ENCODE data around the gene TEX48. TPM values are rescaled to one million over a fixed set of nuclear protein-coding genes. Genes with fewer than 3 reads are reported as not detected.

The TEX48 gene
- polyA plus RNA-seq, result not detected
- long read RNA-seq, donor 1, result 0 reads
- long read RNA-seq, donor 2, result 0 reads
- long read RNA-seq, donor 3, result 0 reads
- long read RNA-seq, donor 4, result 0 reads
- long read RNA-seq, donor 5, result 0 reads
- long read RNA-seq, donor 6, result 0 reads
- long read RNA-seq, donor 7, result 0 reads
- long read RNA-seq, donor 8, result 0 reads
- long read RNA-seq, donor 9, result 0 reads
- long read RNA-seq, donor 10, result 0 reads
- long read RNA-seq, donor 11, result 0 reads

- H3K4me1 ChIP-seq (ENCODE audit: control insufficient read depth, insufficient read depth, low read length), result no peaks in the 10 kb centered on the region
- no CpG with 5 or more reads among the region's 8 CpGs for WGBS (ENCODE audit: insufficient coverage, low lambda C conversion rate)
These were observed at the start of gene TEX48 for GRCh38 chr9:114681594-114682332. Gene TEX48 (minus strand): TSS chr9:114682192. CDS start chr9:114671723, 10,469 bp downstream.

GRCh38 chr9:114731701-114732100 is 49.7 kb upstream of the TEX48 start:
- peaks cover 18% of the 10 kb centered on the region for H3K4me1 ChIP-seq (ENCODE audit: control insufficient read depth, insufficient read depth, low read length)

More at GRCh38 chr9:114681594-114682332, at the start of gene TEX48:
- no peaks in the 10 kb centered on the region for H3K36me3 ChIP-seq (ENCODE audit: control insufficient read depth, insufficient read depth, low read length)
- no peak within 1 kb of the TSS for H3K4me3 ChIP-seq (ENCODE audit: low read length)
- no peaks in the 10 kb centered on the region for H3K27me3 ChIP-seq (ENCODE audit: control insufficient read depth, insufficient read depth, low read length)
- H3K27ac ChIP-seq (ENCODE audit: low read length), result no peak within 1 kb of the TSS
- DNase-seq, result peak; percentile 54 to 67
- no peaks in the 10 kb centered on the region for H3K9me3 ChIP-seq (ENCODE audit: control insufficient read depth, low read depth, low read length)

GRCh38 chr9:114729706-114730105 is 47.7 kb upstream of the TEX48 start:
- WGBS (ENCODE audit: insufficient coverage, low lambda C conversion rate), result 74% methylated on average over 3 of the region's 5 CpGs
- no peaks in the 10 kb centered on the region for H3K36me3 ChIP-seq (ENCODE audit: control insufficient read depth, insufficient read depth, low read length)
- no peak overlapping the region for H3K27ac ChIP-seq (ENCODE audit: low read length)
- H3K27me3 ChIP-seq (ENCODE audit: control insufficient read depth, insufficient read depth, low read length), result no peaks in the 10 kb centered on the region
- H3K4me3 ChIP-seq (ENCODE audit: low read length), result no peak overlapping the region
- no peaks in the 10 kb centered on the region for H3K9me3 ChIP-seq (ENCODE audit: control insufficient read depth, low read depth, low read length)
- peaks cover 18% of the 10 kb centered on the region for H3K4me1 ChIP-seq (ENCODE audit: control insufficient read depth, insufficient read depth, low read length)
- DNase-seq, result no peak

More at GRCh38 chr9:114731701-114732100, 49.7 kb upstream of the TEX48 start:
- no peak overlapping the region for H3K4me3 ChIP-seq (ENCODE audit: low read length)
- H3K36me3 ChIP-seq (ENCODE audit: control insufficient read depth, insufficient read depth, low read length), result no peaks in the 10 kb centered on the region
- WGBS (ENCODE audit: insufficient coverage, low lambda C conversion rate), result no CpG with 5 or more reads among the region's 1 CpG
- H3K9me3 ChIP-seq (ENCODE audit: control insufficient read depth, low read depth, low read length), result no peaks in the 10 kb centered on the region
- peak; percentile 74 to 87 for DNase-seq
- H3K27me3 ChIP-seq (ENCODE audit: control insufficient read depth, insufficient read depth, low read length), result no peaks in the 10 kb centered on the region
- H3K27ac ChIP-seq (ENCODE audit: low read length), result peak overlapping the region; percentile 66

- DNase-seq, result no peak
- WGBS (ENCODE audit: insufficient coverage, low lambda C conversion rate), result 86% methylated on average over 1 of the region's 3 CpGs
- Histone ChIP-seq H3K4me1 (ENCODE audit: control insufficient read depth, insufficient read depth, low read length) (peaks cover 11% of the 10 kb centered on the region), H3K27ac (ENCODE audit: low read length) (no peak overlapping the region), H3K36me3 (ENCODE audit: control insufficient read depth, insufficient read depth, low read length) (no peaks in the 10 kb centered on the region), H3K9me3 (ENCODE audit: control insufficient read depth, low read depth, low read length) (no peaks in the 10 kb centered on the region), H3K27me3 (ENCODE audit: control insufficient read depth, insufficient read depth, low read length) (no peaks in the 10 kb centered on the region), H3K4me3 (ENCODE audit: low read length) (no peak overlapping the region)
These were observed 43.9 kb upstream of the TEX48 start for GRCh38 chr9:114725930-114726329.

GRCh38 chr9:114724744-114725143 is 42.8 kb upstream of the TEX48 start:
- DNase-seq, result no peak
- Histone ChIP-seq H3K27ac (ENCODE audit: low read length) (no peak overlapping the region), H3K4me1 (ENCODE audit: control insufficient read depth, insufficient read depth, low read length) (peaks cover 12% of the 10 kb centered on the region), H3K36me3 (ENCODE audit: control insufficient read depth, insufficient read depth, low read length) (no peaks in the 10 kb centered on the region), H3K27me3 (ENCODE audit: control insufficient read depth, insufficient read depth, low read length) (no peaks in the 10 kb centered on the region), H3K9me3 (ENCODE audit: control insufficient read depth, low read depth, low read length) (no peaks in the 10 kb centered on the region), H3K4me3 (ENCODE audit: low read length) (no peak overlapping the region)
- WGBS (ENCODE audit: insufficient coverage, low lambda C conversion rate), result no CpG with 5 or more reads among the region's 3 CpGs

- no peaks in the 10 kb centered on the region for H3K36me3 ChIP-seq (ENCODE audit: control insufficient read depth, insufficient read depth, low read length)
- H3K9me3 ChIP-seq (ENCODE audit: control insufficient read depth, low read depth, low read length), result no peaks in the 10 kb centered on the region
- no peak for DNase-seq
- WGBS (ENCODE audit: insufficient coverage, low lambda C conversion rate), result 100% methylated on average over 1 of the region's 1 CpG
- peaks cover 12% of the 10 kb centered on the region for H3K4me1 ChIP-seq (ENCODE audit: control insufficient read depth, insufficient read depth, low read length)
- no peaks in the 10 kb centered on the region for H3K27me3 ChIP-seq (ENCODE audit: control insufficient read depth, insufficient read depth, low read length)
- H3K4me3 ChIP-seq (ENCODE audit: low read length), result no peak overlapping the region
- H3K27ac ChIP-seq (ENCODE audit: low read length), result no peak overlapping the region
These were observed 41.9 kb upstream of the TEX48 start for GRCh38 chr9:114723931-114724330.

- WGBS (ENCODE audit: insufficient coverage, low lambda C conversion rate), result no CpG with 5 or more reads among the region's 7 CpGs
- no peak overlapping the region for H3K27ac ChIP-seq (ENCODE audit: low read length)
- peaks cover 12% of the 10 kb centered on the region for H3K4me1 ChIP-seq (ENCODE audit: control insufficient read depth, insufficient read depth, low read length)
- peaks cover 1% of the 10 kb centered on the region for H3K9me3 ChIP-seq (ENCODE audit: control insufficient read depth, low read depth, low read length)
- no peak for DNase-seq
- H3K27me3 ChIP-seq (ENCODE audit: control insufficient read depth, insufficient read depth, low read length), result no peaks in the 10 kb centered on the region
- H3K4me3 ChIP-seq (ENCODE audit: low read length), result no peak overlapping the region
- H3K36me3 ChIP-seq (ENCODE audit: control insufficient read depth, insufficient read depth, low read length), result no peaks in the 10 kb centered on the region
These were observed 41.1 kb upstream of the TEX48 start for GRCh38 chr9:114722937-114723620.

GRCh38 chr9:114722081-114722621 is 40.2 kb upstream of the TEX48 start:
- H3K27ac ChIP-seq (ENCODE audit: low read length), result peak overlapping the region; percentile 66
- no peak overlapping the region for H3K4me3 ChIP-seq (ENCODE audit: low read length)
- no peaks in the 10 kb centered on the region for H3K36me3 ChIP-seq (ENCODE audit: control insufficient read depth, insufficient read depth, low read length)
- 72% methylated on average over 5 of the region's 7 CpGs for WGBS (ENCODE audit: insufficient coverage, low lambda C conversion rate)
- no peaks in the 10 kb centered on the region for H3K27me3 ChIP-seq (ENCODE audit: control insufficient read depth, insufficient read depth, low read length)
- H3K9me3 ChIP-seq (ENCODE audit: control insufficient read depth, low read depth, low read length), result peaks cover 6% of the 10 kb centered on the region
- no peak for DNase-seq
- H3K4me1 ChIP-seq (ENCODE audit: control insufficient read depth, insufficient read depth, low read length), result peaks cover 12% of the 10 kb centered on the region

- no peaks in the 10 kb centered on the region for H3K27me3 ChIP-seq (ENCODE audit: control insufficient read depth, insufficient read depth, low read length)
- H3K36me3 ChIP-seq (ENCODE audit: control insufficient read depth, insufficient read depth, low read length), result no peaks in the 10 kb centered on the region
- no CpG with 5 or more reads among the region's 8 CpGs for WGBS (ENCODE audit: insufficient coverage, low lambda C conversion rate)
- peak; percentile 83 to 94 for DNase-seq
- no peak overlapping the region for H3K4me3 ChIP-seq (ENCODE audit: low read length)
- H3K4me1 ChIP-seq (ENCODE audit: control insufficient read depth, insufficient read depth, low read length), result peaks cover 12% of the 10 kb centered on the region
- H3K9me3 ChIP-seq (ENCODE audit: control insufficient read depth, low read depth, low read length), result peaks cover 6% of the 10 kb centered on the region
- peak overlapping the region; percentile 66 for H3K27ac ChIP-seq (ENCODE audit: low read length)
These were observed 39.6 kb upstream of the TEX48 start for GRCh38 chr9:114721491-114722079.

GRCh38 chr9:114720086-114720676 is 38.2 kb upstream of the TEX48 start:
- no peak overlapping the region for H3K4me3 ChIP-seq (ENCODE audit: low read length)

More at GRCh38 chr9:114720086-114720676, 38.2 kb upstream of the TEX48 start:
- peaks cover 12% of the 10 kb centered on the region for H3K4me1 ChIP-seq (ENCODE audit: control insufficient read depth, insufficient read depth, low read length)
- H3K27ac ChIP-seq (ENCODE audit: low read length), result no peak overlapping the region
- no peaks in the 10 kb centered on the region for H3K36me3 ChIP-seq (ENCODE audit: control insufficient read depth, insufficient read depth, low read length)
- no CpG with 5 or more reads among the region's 3 CpGs for WGBS (ENCODE audit: insufficient coverage, low lambda C conversion rate)
- no peaks in the 10 kb centered on the region for H3K27me3 ChIP-seq (ENCODE audit: control insufficient read depth, insufficient read depth, low read length)
- peaks cover 6% of the 10 kb centered on the region for H3K9me3 ChIP-seq (ENCODE audit: control insufficient read depth, low read depth, low read length)
- DNase-seq, result no peak

All from large intestine (tissue), 12 donors.